SK-N-SH (cell line): ENCODE data around the gene BBX. TPM values are rescaled to one million over a fixed set of nuclear protein-coding genes. Genes with fewer than 3 reads are reported as not detected.
A peak's percentile ranks its signal among the peaks of the same experiment; 100 is the strongest.

Experiments
- CTCF ChIA-PET: fragments of 300-600, 350-600 bp; formaldehyde crosslinking; extraction: SDS; loops from one replicate; lab custom pipeline; 2021; lab: Yijun Ruan, JAX
- POLR2A ChIA-PET: fragments of 350-600 bp; sonication (Branson Sonifier 250); formaldehyde crosslinking; extraction: SDS; loops from one replicate; lab custom pipeline; 2020; ENCODE audit warnings: antibody characterized with exemption, inconsistent platforms; lab: Yijun Ruan, JAX
- DNase-seq: peaks from one replicate; pipeline ENCODE4 v3.0.0; 2012
- H2AFZ ChIP-seq: fragments of 200-600 bp; sonication (generic); 2 replicates; pipeline ENCODE4 v1.8.1; 2016; ENCODE audit warnings: antibody characterized with exemption, mild to moderate bottlenecking, low read depth
- H3F3A ChIP-seq: fragments of 200-600 bp; sonication (generic); replicated peaks from 2 replicates; pipeline ENCODE3; 2016; ENCODE audit warnings: antibody characterized with exemption, mild to moderate bottlenecking; ENCODE audit not compliant: insufficient read depth
- H3K27ac ChIP-seq, 2 experiments: fragments of 200-500 bp in 1 of 2; fragments of 200-600 bp in 1 of 2; sonication (Bioruptor generic) in 1 of 2; sonication (generic), shearing (Covaris generic) in 1 of 2; 2 replicates each; pipeline versions ENCODE4 v1.5.1 to v1.6.1; 2014 to 2016; ENCODE audit warnings: low read depth in 2 of 2, inconsistent platforms in 1 of 2, low read length in 1 of 2, mild to moderate bottlenecking in 1 of 2, mixed read lengths in 1 of 2
- H3K27me3 ChIP-seq: fragments of 200-600 bp; sonication (generic), shearing (Covaris generic); 2 replicates; pipeline ENCODE4 v1.6.1; 2016; ENCODE audit warnings: mixed run types; ENCODE audit not compliant: insufficient read depth
- H3K36me3 ChIP-seq, 2 experiments: fragments of 200-500 bp in 1 of 2; fragments of 200-600 bp in 1 of 2; sonication (Bioruptor generic) in 1 of 2; sonication (generic) in 1 of 2; replicated peaks in 1 of 2; 2 replicates each; pipeline versions ENCODE3 to v1.5.1; 2014 to 2016; ENCODE audit warnings: low read length in 1 of 2, mild to moderate bottlenecking in 1 of 2; ENCODE audit not compliant: insufficient read depth in 2 of 2, control insufficient read depth in 1 of 2
- H3K4me1 ChIP-seq, 2 experiments: fragments of 200-500 bp in 1 of 2; fragments of 200-600 bp in 1 of 2; sonication (Bioruptor generic) in 1 of 2; sonication (generic), shearing (Covaris generic) in 1 of 2; 2 replicates each; pipeline versions ENCODE4 v1.5.1 to v1.6.1; 2014 to 2016; ENCODE audit warnings: low read depth in 1 of 2, low read length in 1 of 2, mixed run types in 1 of 2; ENCODE audit not compliant: insufficient read depth in 2 of 2, control insufficient read depth in 1 of 2
- H3K4me2 ChIP-seq: fragments of 200-600 bp; sonication (generic), shearing (Covaris generic); 2 replicates; pipeline ENCODE4 v1.6.1; 2017; ENCODE audit warnings: mixed run types
- H3K4me3 ChIP-seq, 2 experiments: fragments of 200-500 bp in 1 of 2; fragments of 200-600 bp in 1 of 2; sonication (Bioruptor generic) in 1 of 2; sonication (generic), shearing (Covaris generic) in 1 of 2; 2 replicates each; pipeline versions ENCODE4 v1.5.1 to v1.8.1; 2014 to 2016; ENCODE audit warnings: low read depth in 2 of 2, inconsistent platforms in 1 of 2, low read length in 1 of 2, mild to moderate bottlenecking in 1 of 2, mixed read lengths in 1 of 2, moderate library complexity in 1 of 2
- H3K79me2 ChIP-seq: fragments of 200-600 bp; sonication (generic); 2 replicates; pipeline ENCODE4 v1.8.1; 2017; ENCODE audit warnings: mild to moderate bottlenecking; ENCODE audit not compliant: insufficient read depth
- H3K9ac ChIP-seq: fragments of 200-600 bp; sonication (generic); 2 replicates; pipeline ENCODE4 v1.6.1; 2017; ENCODE audit warnings: mixed run types
- H3K9me2 ChIP-seq: fragments of 200-600 bp; sonication (generic); 2 replicates; pipeline ENCODE4 v1.6.1; 2017; ENCODE audit warnings: mixed run types
- H3K9me3 ChIP-seq: fragments of 200-600 bp; sonication (generic); 2 replicates; pipeline ENCODE4 v1.6.1; 2017; ENCODE audit warnings: mixed run types, mild to moderate bottlenecking, moderate library complexity
- H4K20me1 ChIP-seq: fragments of 200-600 bp; sonication (generic); 2 replicates; pipeline ENCODE4 v1.6.1; 2017; ENCODE audit warnings: mild to moderate bottlenecking, mixed run types; ENCODE audit not compliant: insufficient read depth
- CHD2 ChIP-seq: fragments of 150-350 bp; IDR thresholded peaks from 2 replicates; pipeline ENCODE4 v1.6.1; 2018; ENCODE audit warnings: low read length; ENCODE audit not compliant: partially characterized antibody
- CTCF ChIP-seq: fragments of 200-600 bp; sonication (generic); IDR thresholded peaks from 2 replicates; pipeline ENCODE4 v1.6.1; 2017; ENCODE audit warnings: antibody characterized with exemption, mild to moderate bottlenecking, moderate library complexity
- ELF1 ChIP-seq: IDR thresholded peaks from 2 replicates; pipeline ENCODE4 v1.4.0; 2012
- EP300 ChIP-seq, 2 experiments: IDR thresholded peaks; 2 replicates each; pipeline versions ENCODE4 v1.4.0 to v1.6.1; 2012; ENCODE audit warnings: borderline replicate concordance in 1 of 2, low read depth in 1 of 2, low read length in 1 of 2
- EZH2phosphoT487 ChIP-seq: fragments of 200-600 bp; sonication (generic); IDR thresholded peaks from 2 replicates; pipeline ENCODE4 v1.6.1; 2017; ENCODE audit warnings: low read depth, mixed run types, mild to moderate bottlenecking, antibody characterized with exemption, moderate library complexity, borderline replicate concordance
- FOSL2 ChIP-seq: IDR thresholded peaks from 2 replicates; pipeline ENCODE4 v1.4.0; 2012; ENCODE audit warnings: low read depth, mild to moderate bottlenecking, moderate library complexity, borderline replicate concordance
- FOXJ3 ChIP-seq: sonication (generic); formaldehyde crosslinking; IDR thresholded peaks from 2 replicates; pipeline ENCODE4 v1.5.1; 2020; ENCODE audit warnings: mild to moderate bottlenecking, missing genetic modification reagents
- FOXM1 ChIP-seq: IDR thresholded peaks from 2 replicates; pipeline ENCODE4 v1.4.0; 2012; ENCODE audit warnings: low read depth, mild to moderate bottlenecking
- GABPA ChIP-seq: IDR thresholded peaks from 2 replicates; pipeline ENCODE4 v1.4.0; 2012; ENCODE audit warnings: low read depth, mild to moderate bottlenecking
- MAX ChIP-seq: IDR thresholded peaks from 2 replicates; pipeline ENCODE4 v1.4.0; 2012; ENCODE audit warnings: low read depth
- NFIC ChIP-seq: IDR thresholded peaks from 2 replicates; pipeline ENCODE4 v1.4.0; 2012; ENCODE audit warnings: borderline replicate concordance
- PBX3 ChIP-seq: IDR thresholded peaks from 2 replicates; pipeline ENCODE4; 2012
- POLR2AphosphoS5 ChIP-seq: IDR thresholded peaks from 2 replicates; pipeline ENCODE4 v1.6.1; 2012; ENCODE audit warnings: low read depth, low read length
- RAD21 ChIP-seq: IDR thresholded peaks from 2 replicates; pipeline ENCODE4 v1.6.1; 2012; ENCODE audit warnings: mild to moderate bottlenecking, low read length
- RCOR1 ChIP-seq: fragments of 150-350 bp; IDR thresholded peaks from 2 replicates; pipeline ENCODE4 v1.6.1; 2017; ENCODE audit warnings: antibody characterized with exemption, low read length
- RFX5 ChIP-seq: IDR thresholded peaks from 2 replicates; pipeline ENCODE4 v1.6.1; 2012; ENCODE audit warnings: mild to moderate bottlenecking, improper control_type of control experiment, low read length
- RXRA ChIP-seq: IDR thresholded peaks from 2 replicates; pipeline ENCODE4 v1.4.0; 2012; ENCODE audit warnings: low read depth, mild to moderate bottlenecking, borderline replicate concordance
- SIN3A ChIP-seq: IDR thresholded peaks from 2 replicates; pipeline ENCODE4 v1.6.1; 2012; ENCODE audit warnings: low read depth, mild to moderate bottlenecking, low read length, moderate library complexity, borderline replicate concordance
- TCF12 ChIP-seq: IDR thresholded peaks from 2 replicates; pipeline ENCODE4 v1.4.0; 2012
- USF2 ChIP-seq: fragments of 150-350 bp; IDR thresholded peaks from 2 replicates; pipeline ENCODE4 v1.6.1; 2017; ENCODE audit warnings: antibody characterized with exemption, low read length, low read depth, borderline replicate concordance
- YY1 ChIP-seq: IDR thresholded peaks from 2 replicates; pipeline ENCODE4 v1.4.0; 2012; ENCODE audit warnings: low read depth, mild to moderate bottlenecking
- WGBS: methylation state at CpG from one replicate; pipeline ENCODE4 v1.1.6; 2017; ENCODE audit warnings: low lambda C conversion rate; 5-methylcytosine and 5-hydroxymethylcytosine counted together
- polyA plus RNA-seq, 3 experiments: library from polyadenylated mRNA; depleted of rRNA; stranded (reverse); fragments of >200 nt; gene quantifications; 2 replicates each; pipeline ENCODE4 v1.2.3, GENCODE V29; 2012

The BBX gene
- polyA plus RNA-seq, 1 of the 3 experiments (the other 2 are of a cell fraction) = 14.2 TPM

GRCh38 chr3:107831590-107831989 is 308.8 kb downstream of the BBX start:
- Histone ChIP-seq H3K4me3 (no peak overlapping the region), H3K9me3 (no peaks in the 10 kb centered on the region), H3K4me1 (no peaks in the 10 kb centered on the region; a peak in 1 of 4 replicates), H3K9me2 (no peaks in the 10 kb centered on the region), H3K4me2 (no peak overlapping the region), H3K36me3 (no peaks in the 10 kb centered on the region), H3F3A (no peaks in the 10 kb centered on the region), H3K27me3 (no peaks in the 10 kb centered on the region), H3K9ac (no peak overlapping the region), H3K27ac (no peak overlapping the region), H4K20me1 (no peaks in the 10 kb centered on the region), H3K79me2 (no peaks in the 10 kb centered on the region), H2AFZ (no peak overlapping the region)
- ChIA-PET CTCF (interaction anchor here (0.7 to 1.0 kb wide), 2 partner anchors 10 to 79 kb away, joined by 3 read pairs; no protein-coding TSS in a partner anchor), POLR2A (no interaction called here)
- 79% methylated on average over 3 of the region's 3 CpGs for WGBS
- TF ChIP-seq FOXM1 (no peak), EZH2phosphoT487 (no peak), GABPA (no peak), RAD21 (no peak), MAX (no peak), TCF12 (no peak), RFX5 (no peak), ELF1 (no peak), POLR2AphosphoS5 (no peak), FOXJ3 (CRISPR knock-in tag) (no peak), CTCF (no peak), EP300 (IDR thresholded peaks at IDR 0.05; ENCODE audit: borderline replicate concordance in 1 of 2, low read depth in 1 of 2, low read length in 1 of 2) (no peak), PBX3 (no peak)
- no peak for DNase-seq

GRCh38 chr3:107833043-107833442 is 310.3 kb downstream of the BBX start:
- no peak overlapping the region for H2AFZ ChIP-seq
- no peak overlapping the region for H3K27ac ChIP-seq
- H3K9me2 ChIP-seq = no peaks in the 10 kb centered on the region
- DNase-seq = peak; percentile 16
- H3K4me1 ChIP-seq = no peaks in the 10 kb centered on the region; a peak in 1 of 4 replicates
- H3K4me3 ChIP-seq = no peak overlapping the region
- H3K9ac ChIP-seq = no peak overlapping the region
- H4K20me1 ChIP-seq = no peaks in the 10 kb centered on the region
- H3F3A ChIP-seq = no peaks in the 10 kb centered on the region
- 74% methylated on average over 6 of the region's 6 CpGs for WGBS
- H3K27me3 ChIP-seq = no peaks in the 10 kb centered on the region
- H3K4me2 ChIP-seq = no peak overlapping the region
- no peaks in the 10 kb centered on the region for H3K36me3 ChIP-seq
- no peaks in the 10 kb centered on the region for H3K79me2 ChIP-seq
- ChIA-PET CTCF (interaction anchor here (0.7 to 1.3 kb wide), 3 partner anchors 9 to 156 kb away, joined by 3 to 4 read pairs (median 3); no protein-coding TSS in a partner anchor), POLR2A (no interaction called here)
- H3K9me3 ChIP-seq = no peaks in the 10 kb centered on the region
- TF ChIP-seq POLR2AphosphoS5 (no peak), RCOR1 (no peak), CTCF (no peak), TCF12 (no peak), YY1 (no peak), RXRA (no peak), NFIC (no peak), CHD2 (no peak), MAX (no peak), EP300 (IDR thresholded peaks at IDR 0.05; ENCODE audit: borderline replicate concordance in 1 of 2, low read depth in 1 of 2, low read length in 1 of 2) (no peak), FOSL2 (no peak), USF2 (no peak), SIN3A (no peak)
